HEK293T (cell line): ENCODE results near the gene FCMR.

Experiments
- ELF4 ChIP-seq: fragments of 450-650 bp; IDR thresholded peaks from 2 replicates; pipeline ENCODE4 v1.6.1; 2017; ENCODE audit warnings: antibody characterized with exemption
- FOXA1 ChIP-seq: fragments of 450-650 bp; IDR thresholded peaks from 2 replicates; pipeline ENCODE4 v1.6.1; 2016; ENCODE audit warnings: mild to moderate bottlenecking
- FOXK2 ChIP-seq: fragments of 450-650 bp; IDR thresholded peaks from 2 replicates; pipeline ENCODE4 v1.6.1; 2016; ENCODE audit warnings: mild to moderate bottlenecking
- FOXM1 ChIP-seq: fragments of 450-650 bp; IDR thresholded peaks from 2 replicates; pipeline ENCODE4 v1.6.1; 2017; ENCODE audit warnings: mild to moderate bottlenecking, borderline replicate concordance
- HDGF ChIP-seq: fragments of 450-650 bp; IDR thresholded peaks from 2 replicates; pipeline ENCODE4 v1.6.1; 2017; ENCODE audit warnings: antibody characterized with exemption, borderline replicate concordance
- L3MBTL2 ChIP-seq: fragments of 450-650 bp; conservative IDR thresholded peaks from 2 replicates; pipeline ENCODE4 v1.6.1; 2016; ENCODE audit warnings: mild to moderate bottlenecking
- LEF1 ChIP-seq: fragments of 450-650 bp; IDR thresholded peaks from 2 replicates; pipeline ENCODE4 v1.6.1; 2017; ENCODE audit warnings: mild to moderate bottlenecking, borderline replicate concordance
- NFRKB ChIP-seq: fragments of 450-650 bp; IDR thresholded peaks from 2 replicates; pipeline ENCODE4 v1.6.1; 2016; ENCODE audit warnings: mild to moderate bottlenecking, moderate library complexity
- PKNOX1 ChIP-seq: fragments of 450-650 bp; IDR thresholded peaks from 2 replicates; pipeline ENCODE4 v1.6.1; 2016
- SP1 ChIP-seq: fragments of 450-650 bp; IDR thresholded peaks from 2 replicates; pipeline ENCODE4 v1.6.1; 2017
- TARDBP ChIP-seq: fragments of 450-650 bp; IDR thresholded peaks from 2 replicates; pipeline ENCODE4 v1.6.1; 2016
- ZNF384 ChIP-seq: fragments of 450-650 bp; IDR thresholded peaks from 2 replicates; pipeline ENCODE4 v1.6.1; 2016

- TF ChIP-seq TARDBP (no peak), FOXA1 (no peak), PKNOX1 (no peak), FOXM1 (no peak), NFRKB (no peak), ZNF384 (no peak), ELF4 (no peak), SP1 (no peak), FOXK2 (no peak), L3MBTL2 (no peak), HDGF (no peak), LEF1 (no peak)
Measured at GRCh38 chr1:206945779-206946178, 24.0 kb upstream of the FCMR start.
